OCI-LY7 (cell line): ENCODE measurements around the gene ACP7.

Experiments
- EZH2phosphoT487 ChIP-seq: fragments of 200-600 bp; sonication (generic); IDR thresholded peaks from 2 replicates; pipeline ENCODE4 v1.6.1; 2018; ENCODE audit warnings: low read depth, borderline replicate concordance, mild to moderate bottlenecking, mixed run types, antibody characterized with exemption, low read length, moderate library complexity, mixed read lengths
- TF ChIP-seq, protein P1 (sequence below): fragments of 200-600 bp; sonication (generic); conservative IDR thresholded peaks from 2 replicates; pipeline ENCODE4 v1.5.1; 2014; ENCODE audit warnings: mild to moderate bottlenecking, antibody characterized with exemption, low read length, moderate library complexity, mixed read lengths

DNA sequence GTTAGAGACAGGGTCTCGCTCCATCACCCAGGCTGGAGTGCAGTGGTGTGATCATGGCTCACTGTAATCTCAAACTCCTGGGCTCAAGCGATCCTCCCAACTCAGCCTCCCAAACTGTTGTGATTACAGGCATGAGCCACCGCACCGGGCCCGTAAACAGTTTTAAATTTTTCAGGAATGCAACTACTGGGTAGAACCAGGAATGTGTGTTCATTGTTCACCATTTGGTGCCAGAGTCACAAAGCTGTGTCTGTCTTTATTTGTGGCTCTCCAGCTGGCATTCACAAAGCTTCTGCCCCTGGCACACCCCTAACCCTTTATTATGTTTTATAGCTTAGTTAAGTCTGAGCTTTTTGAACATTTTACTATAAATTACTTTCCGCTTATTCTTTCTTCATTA, 19.8 kb upstream of the ACP7 start:
- TF ChIP-seq, protein P1, sequence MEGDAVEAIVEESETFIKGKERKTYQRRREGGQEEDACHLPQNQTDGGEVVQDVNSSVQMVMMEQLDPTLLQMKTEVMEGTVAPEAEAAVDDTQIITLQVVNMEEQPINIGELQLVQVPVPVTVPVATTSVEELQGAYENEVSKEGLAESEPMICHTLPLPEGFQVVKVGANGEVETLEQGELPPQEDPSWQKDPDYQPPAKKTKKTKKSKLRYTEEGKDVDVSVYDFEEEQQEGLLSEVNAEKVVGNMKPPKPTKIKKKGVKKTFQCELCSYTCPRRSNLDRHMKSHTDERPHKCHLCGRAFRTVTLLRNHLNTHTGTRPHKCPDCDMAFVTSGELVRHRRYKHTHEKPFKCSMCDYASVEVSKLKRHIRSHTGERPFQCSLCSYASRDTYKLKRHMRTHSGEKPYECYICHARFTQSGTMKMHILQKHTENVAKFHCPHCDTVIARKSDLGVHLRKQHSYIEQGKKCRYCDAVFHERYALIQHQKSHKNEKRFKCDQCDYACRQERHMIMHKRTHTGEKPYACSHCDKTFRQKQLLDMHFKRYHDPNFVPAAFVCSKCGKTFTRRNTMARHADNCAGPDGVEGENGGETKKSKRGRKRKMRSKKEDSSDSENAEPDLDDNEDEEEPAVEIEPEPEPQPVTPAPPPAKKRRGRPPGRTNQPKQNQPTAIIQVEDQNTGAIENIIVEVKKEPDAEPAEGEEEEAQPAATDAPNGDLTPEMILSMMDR, result no peak
- TF ChIP-seq EZH2phosphoT487, result no peak
